ENCODE results near the gene KCNH8. TPM values are rescaled to one million over a fixed set of nuclear protein-coding genes. Genes with fewer than 3 reads are reported as not detected.

The KCNH8 gene
- total RNA-seq, 1 experiment from 2014 or later = 0.12 TPM

GRCh38 chr3:19146685-19147650 lies 1.3 kb upstream of the KCNH8 start:
- POLR2A ChIA-PET = no interaction called here
- no peak overlapping the region for H3K9ac ChIP-seq (ENCODE audit: low read length)
- ATAC-seq = peak; percentile 86

GRCh38 chr3:19148768-19149091 lies 420 bp downstream of the KCNH8 start:
- H4K20me1 ChIP-seq (ENCODE audit: insufficient read depth) = no peaks in the 10 kb centered on the region
- no peaks in the 10 kb centered on the region for H3K79me2 ChIP-seq (ENCODE audit: insufficient read depth, low read length)
- no peaks in the 10 kb centered on the region for H3K36me3 ChIP-seq (ENCODE audit: control insufficient read depth in 1 of 2, insufficient read depth in 2 of 2, low read length in 2 of 2)
- no peak overlapping the region for H2AFZ ChIP-seq (ENCODE audit: low read depth, low read length, poor library complexity, severe bottlenecking)
- no peak overlapping the region for H3K4me3 ChIP-seq (replicated peaks in 1 of 2; ENCODE audit: low read depth in 1 of 2, low read length in 2 of 2)
- H3K9ac ChIP-seq (ENCODE audit: low read length) = no peak overlapping the region
- no peak overlapping the region for H3K27ac ChIP-seq (ENCODE audit: low read depth, low read length)
- H3K4me2 ChIP-seq (ENCODE audit: low read length) = no peak overlapping the region
- H3K4me1 ChIP-seq (ENCODE audit: control insufficient read depth in 1 of 2, insufficient read depth in 2 of 2, low read length in 2 of 2) = peaks cover 0 to 3% of the 10 kb centered on the region in 2 experiments; a peak in 1 of 4 replicates
- BruUV-seq (replicated peaks) = no TSS peak
- CTCF ChIA-PET = no interaction called here
- no peaks in the 10 kb centered on the region for H3K27me3 ChIP-seq (ENCODE audit: insufficient read depth, low read length)
- POLR2A ChIA-PET = no interaction called here
- DNase-seq (ENCODE audit: low read depth, low spot score) = no peak
- no peaks in the 10 kb centered on the region for H3K9me2 ChIP-seq (ENCODE audit: insufficient read depth)
- ATAC-seq = no peak
- RAD21 ChIA-PET (ENCODE audit: low non-redundant PET in 1 of 2, low total read pairs in 2 of 2, uncharacterized antibody in 2 of 2, unreplicated experiment in 2 of 2) = no interaction called here
- TF ChIP-seq EZH2phosphoT487 (IDR thresholded peaks at IDR 0.05; ENCODE audit: borderline replicate concordance) (no peak), CEBPB (IDR thresholded peaks at IDR 0.05; ENCODE audit: low read depth) (no peak), ZNF274 (IDR thresholded peaks at IDR 0.05; ENCODE audit: low read depth, low read length) (no peak), CBX3 (IDR thresholded peaks at IDR 0.05; ENCODE audit: low read depth) (no peak), SP1 (IDR thresholded peaks at IDR 0.05; ENCODE audit: low read depth) (no peak), YY1 (IDR thresholded peaks at IDR 0.05; ENCODE audit: extremely low read depth, insufficient replicate concordance, low read depth, low read length) (no peak), EZH2 (IDR thresholded peaks at IDR 0.05) (no peak), ELF1 (IDR thresholded peaks at IDR 0.05; ENCODE audit: borderline replicate concordance, low read depth) (no peak), POLR2A (IDR thresholded peaks at IDR 0.05; ENCODE audit: borderline replicate concordance, extremely low read depth, insufficient read depth, insufficient read length) (no peak), JUND (IDR thresholded peaks at IDR 0.05) (no peak), ZFX (IDR thresholded peaks at IDR 0.05) (no peak)
- TF ChIP-seq, protein P1, sequence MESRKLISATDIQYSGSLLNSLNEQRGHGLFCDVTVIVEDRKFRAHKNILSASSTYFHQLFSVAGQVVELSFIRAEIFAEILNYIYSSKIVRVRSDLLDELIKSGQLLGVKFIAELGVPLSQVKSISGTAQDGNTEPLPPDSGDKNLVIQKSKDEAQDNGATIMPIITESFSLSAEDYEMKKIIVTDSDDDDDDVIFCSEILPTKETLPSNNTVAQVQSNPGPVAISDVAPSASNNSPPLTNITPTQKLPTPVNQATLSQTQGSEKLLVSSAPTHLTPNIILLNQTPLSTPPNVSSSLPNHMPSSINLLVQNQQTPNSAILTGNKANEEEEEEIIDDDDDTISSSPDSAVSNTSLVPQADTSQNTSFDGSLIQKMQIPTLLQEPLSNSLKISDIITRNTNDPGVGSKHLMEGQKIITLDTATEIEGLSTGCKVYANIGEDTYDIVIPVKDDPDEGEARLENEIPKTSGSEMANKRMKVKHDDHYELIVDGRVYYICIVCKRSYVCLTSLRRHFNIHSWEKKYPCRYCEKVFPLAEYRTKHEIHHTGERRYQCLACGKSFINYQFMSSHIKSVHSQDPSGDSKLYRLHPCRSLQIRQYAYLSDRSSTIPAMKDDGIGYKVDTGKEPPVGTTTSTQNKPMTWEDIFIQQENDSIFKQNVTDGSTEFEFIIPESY (IDR thresholded peaks at IDR 0.05; ENCODE audit: extremely low read depth, insufficient replicate concordance, low read length) = no peak
- peaks cover 4% of the 10 kb centered on the region in 2 experiments; a peak in 2 of 4 replicates for H3K9me3 ChIP-seq (ENCODE audit: control insufficient read depth in 1 of 2, insufficient read depth in 1 of 2, low read depth in 1 of 2, low read length in 2 of 2)
- intact Hi-C loops (cut with micrococcal nuclease) = no loop called here

More at GRCh38 chr3:19146685-19147650, 1.3 kb upstream of the KCNH8 start:
- Histone ChIP-seq H4K20me1 (ENCODE audit: insufficient read depth) (no peaks in the 10 kb centered on the region), H3K9me3 (ENCODE audit: control insufficient read depth in 1 of 2, insufficient read depth in 1 of 2, low read depth in 1 of 2, low read length in 2 of 2) (peaks cover 4% of the 10 kb centered on the region in 2 experiments; a peak in 2 of 4 replicates), H3K79me2 (ENCODE audit: insufficient read depth, low read length) (no peaks in the 10 kb centered on the region), H3K36me3 (ENCODE audit: control insufficient read depth in 1 of 2, insufficient read depth in 2 of 2, low read length in 2 of 2) (no peaks in the 10 kb centered on the region), H3K4me1 (ENCODE audit: control insufficient read depth in 1 of 2, insufficient read depth in 2 of 2, low read length in 2 of 2) (peaks cover 0 to 3% of the 10 kb centered on the region in 2 experiments; a peak in 1 of 4 replicates), H3K4me2 (ENCODE audit: low read length) (peak overlapping the region; percentile 74), H3K27ac (ENCODE audit: low read depth, low read length) (no peak overlapping the region), H2AFZ (ENCODE audit: low read depth, low read length, poor library complexity, severe bottlenecking) (no peak overlapping the region), H3K4me3 (replicated peaks in 1 of 2; ENCODE audit: low read depth in 1 of 2, low read length in 2 of 2) (peak overlapping the region; percentile 37 to 53), H3K9me2 (ENCODE audit: insufficient read depth) (no peaks in the 10 kb centered on the region), H3K27me3 (ENCODE audit: insufficient read depth, low read length) (no peaks in the 10 kb centered on the region)
- TF ChIP-seq, protein P2, sequence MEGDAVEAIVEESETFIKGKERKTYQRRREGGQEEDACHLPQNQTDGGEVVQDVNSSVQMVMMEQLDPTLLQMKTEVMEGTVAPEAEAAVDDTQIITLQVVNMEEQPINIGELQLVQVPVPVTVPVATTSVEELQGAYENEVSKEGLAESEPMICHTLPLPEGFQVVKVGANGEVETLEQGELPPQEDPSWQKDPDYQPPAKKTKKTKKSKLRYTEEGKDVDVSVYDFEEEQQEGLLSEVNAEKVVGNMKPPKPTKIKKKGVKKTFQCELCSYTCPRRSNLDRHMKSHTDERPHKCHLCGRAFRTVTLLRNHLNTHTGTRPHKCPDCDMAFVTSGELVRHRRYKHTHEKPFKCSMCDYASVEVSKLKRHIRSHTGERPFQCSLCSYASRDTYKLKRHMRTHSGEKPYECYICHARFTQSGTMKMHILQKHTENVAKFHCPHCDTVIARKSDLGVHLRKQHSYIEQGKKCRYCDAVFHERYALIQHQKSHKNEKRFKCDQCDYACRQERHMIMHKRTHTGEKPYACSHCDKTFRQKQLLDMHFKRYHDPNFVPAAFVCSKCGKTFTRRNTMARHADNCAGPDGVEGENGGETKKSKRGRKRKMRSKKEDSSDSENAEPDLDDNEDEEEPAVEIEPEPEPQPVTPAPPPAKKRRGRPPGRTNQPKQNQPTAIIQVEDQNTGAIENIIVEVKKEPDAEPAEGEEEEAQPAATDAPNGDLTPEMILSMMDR (IDR thresholded peaks at IDR 0.05 in 2 of 3, conservative IDR thresholded peaks at IDR 0.05 in 1 of 3; ENCODE audit: borderline replicate concordance in 1 of 3, insufficient read depth in 1 of 3, low read depth in 2 of 3, low read length in 2 of 3) = peak in 2 of 3 experiments; percentile 24 to 29; a peak in 3 of 6 replicates
- TF ChIP-seq ZFX (IDR thresholded peaks at IDR 0.05) = no peak
- DNase-seq (ENCODE audit: low read depth, low spot score) = peak; percentile 19
- BruUV-seq (replicated peaks) = no TSS peak
- ChIA-PET CTCF (no interaction called here), RAD21 (ENCODE audit: low non-redundant PET in 1 of 2, low total read pairs in 2 of 2, uncharacterized antibody in 2 of 2, unreplicated experiment in 2 of 2) (no interaction called here)
- intact Hi-C loops (cut with micrococcal nuclease) = no loop called here

Data from HCT116 (cell line).